ENCODE data around the gene CYTH1. TPM values are rescaled to one million over a fixed set of nuclear protein-coding genes. Genes with fewer than 3 reads are reported as not detected.

CYTH1 gene
- polyA plus RNA-seq, 4 donors, result 22.6 to 26.7 (median 25.4) TPM

DNA sequence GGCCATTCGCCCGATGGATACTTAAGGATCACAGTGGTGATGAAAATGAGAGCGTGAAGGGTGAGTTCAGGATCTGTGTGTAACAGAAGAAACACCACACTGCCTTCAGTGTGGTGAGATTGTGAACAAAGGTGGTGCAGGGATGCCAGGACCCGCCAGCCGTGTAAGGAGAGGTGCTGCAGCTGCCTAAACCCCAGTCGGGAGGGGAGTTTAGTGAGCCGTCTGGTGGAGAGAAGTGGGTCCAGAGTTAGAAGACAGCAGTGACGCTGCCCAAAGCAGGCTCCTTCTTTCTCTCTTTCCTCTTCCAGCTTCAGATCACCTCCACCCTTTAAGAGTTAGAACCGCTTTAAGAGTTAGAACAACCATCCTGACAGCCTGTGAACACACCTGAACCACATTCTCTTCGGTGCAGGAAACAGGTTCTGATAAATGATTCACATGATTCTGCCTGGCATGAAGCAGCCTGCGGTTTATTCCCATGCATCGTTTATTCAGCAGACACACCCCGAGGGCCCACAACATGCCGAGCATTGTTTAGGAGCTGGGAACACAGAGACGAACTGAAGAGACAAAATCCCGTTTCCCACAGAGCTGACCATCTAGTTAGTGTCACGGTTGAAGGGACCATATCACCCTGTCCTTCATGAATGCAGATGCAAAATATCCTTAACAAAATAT is 120.8 kb downstream of the CYTH1 start:
- DNase-seq (ENCODE audit: low read depth in 4 of 4, low spot score in 3 of 4), result peak in 1 of 4 donors; percentile 24

DNA sequence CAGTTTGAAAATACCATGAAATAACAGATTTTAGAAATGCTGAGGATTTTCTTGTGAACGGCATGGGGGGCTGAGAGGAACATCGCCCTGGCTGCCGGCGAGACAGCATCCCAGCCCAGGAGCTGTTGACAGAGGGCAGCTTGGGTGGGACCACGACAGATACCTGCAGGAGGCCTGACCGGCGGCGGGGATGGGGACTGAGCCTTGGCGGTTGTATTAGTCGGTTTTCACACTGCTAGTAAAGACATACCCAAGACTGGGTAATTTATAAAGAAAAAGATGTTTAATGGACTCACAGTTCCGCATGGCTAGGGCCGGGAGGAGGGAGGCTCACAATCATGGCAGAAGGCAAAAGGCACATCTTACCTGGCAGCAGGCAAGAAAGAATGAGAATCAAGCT is 122.5 kb downstream of the CYTH1 start:
- no peak for DNase-seq (ENCODE audit: low read depth in 4 of 4, low spot score in 3 of 4)

DNA sequence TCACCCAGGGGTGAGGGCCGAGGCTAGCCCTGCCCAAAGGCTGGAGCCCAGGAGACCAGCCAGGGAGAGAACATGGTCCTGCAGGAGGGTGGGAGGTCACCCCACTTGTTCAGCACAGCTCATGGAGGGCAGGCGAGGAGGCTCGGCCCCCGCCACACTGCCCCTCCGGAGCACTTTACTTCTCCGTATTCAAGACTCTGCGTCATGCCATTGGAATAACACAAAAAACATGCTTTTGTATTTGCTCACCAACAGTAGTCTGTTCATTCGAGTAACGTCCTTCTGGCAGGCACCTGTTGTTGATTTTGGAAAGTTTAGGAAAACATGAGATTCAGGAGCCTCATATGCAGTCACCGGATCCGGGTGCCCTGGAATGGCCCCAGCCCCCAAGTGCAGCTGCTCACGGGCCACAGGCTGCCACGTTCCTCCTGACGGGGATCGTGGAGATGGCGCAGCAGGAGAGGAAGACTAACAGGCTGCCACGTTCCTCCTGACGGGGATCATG is 123.7 kb downstream of the CYTH1 start:
- no peak for DNase-seq (ENCODE audit: low read depth in 4 of 4, low spot score in 3 of 4)

DNA sequence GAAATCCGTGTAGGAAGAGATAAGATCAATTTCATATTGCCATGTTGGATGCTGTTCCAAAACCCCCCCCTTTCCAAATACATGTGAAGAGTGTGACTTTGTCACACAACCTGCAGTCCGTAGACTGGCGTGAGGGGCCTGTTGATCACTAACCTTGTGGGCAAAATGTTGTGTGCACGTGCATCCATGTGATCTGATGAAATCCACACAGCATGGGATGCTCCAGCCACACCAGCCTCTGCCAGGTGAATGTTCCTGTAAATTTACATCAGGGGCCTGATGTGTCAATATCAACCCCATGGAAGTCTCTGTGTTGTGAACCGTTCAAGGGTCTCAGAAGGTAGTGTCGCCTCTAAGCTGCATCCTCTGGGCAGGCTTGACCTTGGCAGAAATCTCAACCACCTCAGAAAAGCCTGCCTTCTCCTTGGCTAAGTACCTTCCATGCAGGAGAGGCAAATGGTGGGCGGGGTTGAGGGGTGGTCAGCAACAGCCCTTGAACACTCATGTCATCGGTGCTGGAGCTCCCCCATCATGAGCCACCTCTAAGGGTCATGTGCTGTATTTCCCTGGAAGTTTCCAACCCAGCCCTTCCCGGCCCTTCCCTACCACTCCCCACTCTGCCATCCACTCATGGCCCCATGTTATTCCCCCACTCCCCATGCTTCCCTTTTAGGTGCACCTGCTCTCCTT is 126.7 kb downstream of the CYTH1 start:
- no peak for DNase-seq (ENCODE audit: low read depth in 4 of 4, low spot score in 3 of 4)

DNA sequence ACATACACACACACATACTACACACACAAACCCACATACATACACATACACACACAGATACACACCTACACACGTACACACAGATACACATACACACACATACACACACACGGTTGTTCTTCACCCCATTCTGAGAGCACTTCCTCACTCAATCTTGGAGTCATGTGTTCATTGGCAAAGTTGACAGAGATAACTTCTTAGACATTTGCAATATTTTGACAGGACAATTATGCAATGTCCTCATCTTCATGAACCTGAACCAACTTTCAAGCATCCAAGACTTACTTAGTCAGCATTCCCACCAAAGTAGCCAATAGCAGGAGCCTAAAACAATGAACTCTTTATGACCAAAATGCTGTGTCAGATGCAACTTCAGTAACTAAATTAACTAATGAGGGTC is 127.7 kb downstream of the CYTH1 start:
- no peak for DNase-seq (ENCODE audit: low read depth in 4 of 4, low spot score in 3 of 4)

DNA sequence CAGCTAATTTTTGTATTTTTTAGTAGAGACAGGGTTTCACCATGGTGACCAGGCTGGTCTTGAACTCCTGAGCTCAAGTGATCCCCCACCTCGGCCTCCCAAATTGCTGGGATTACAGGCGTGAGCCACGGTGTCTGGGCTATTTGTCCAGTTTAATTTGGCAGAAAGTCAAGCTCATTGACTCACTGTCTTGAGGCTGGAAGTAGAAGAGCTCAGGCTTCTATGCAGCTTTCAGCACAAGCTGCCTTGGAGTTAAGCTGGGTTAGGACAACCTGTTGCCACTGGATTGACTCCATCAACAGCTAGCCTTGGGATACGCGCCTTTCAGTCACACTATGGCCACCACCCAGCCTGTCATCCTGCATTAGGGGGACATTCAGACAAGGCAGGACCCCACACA is 128.7 kb downstream of the CYTH1 start:
- DNase-seq (ENCODE audit: low read depth in 4 of 4, low spot score in 3 of 4), result no peak

DNA sequence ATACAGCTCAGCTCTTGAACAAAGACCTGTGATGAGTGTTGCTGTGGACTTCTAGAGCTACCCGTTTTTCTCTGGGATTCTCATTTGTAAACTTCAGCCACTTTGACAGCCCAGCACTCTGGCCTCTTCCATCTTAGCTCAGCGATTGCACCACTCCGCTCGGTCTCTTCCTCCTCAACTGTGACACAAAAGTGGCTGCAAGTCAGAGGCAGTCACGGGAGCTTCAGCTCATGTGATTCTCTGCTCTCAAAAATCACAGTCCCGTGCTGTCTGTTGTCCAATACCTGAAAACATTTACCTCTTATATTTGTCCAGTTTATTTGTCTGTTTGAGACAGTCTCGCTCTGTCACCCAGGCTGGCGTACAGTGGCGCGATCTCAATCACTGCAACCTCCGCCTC is 129.2 kb downstream of the CYTH1 start:
- DNase-seq (ENCODE audit: low read depth in 4 of 4, low spot score in 3 of 4), result no peak

DNA sequence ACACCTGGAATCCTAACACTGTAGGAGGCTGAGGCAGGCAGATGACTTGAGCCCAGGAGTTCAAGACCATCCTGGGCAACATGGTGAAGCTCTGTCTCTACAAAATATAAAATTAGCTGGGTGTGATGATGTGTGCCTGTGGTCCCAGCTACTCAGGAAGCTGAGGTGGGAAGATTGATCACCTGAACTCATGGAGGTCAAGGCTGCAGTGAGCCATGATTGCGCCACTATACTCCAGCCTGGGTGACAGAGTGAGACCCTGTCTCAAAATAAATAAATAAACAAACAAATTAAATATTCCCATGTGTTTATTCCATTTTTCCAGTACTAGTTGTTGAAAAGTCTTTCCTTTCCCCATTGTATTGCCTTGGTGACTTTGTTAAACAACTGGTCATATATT is 130.0 kb downstream of the CYTH1 start:
- DNase-seq (ENCODE audit: low read depth in 4 of 4, low spot score in 3 of 4), result no peak

DNA sequence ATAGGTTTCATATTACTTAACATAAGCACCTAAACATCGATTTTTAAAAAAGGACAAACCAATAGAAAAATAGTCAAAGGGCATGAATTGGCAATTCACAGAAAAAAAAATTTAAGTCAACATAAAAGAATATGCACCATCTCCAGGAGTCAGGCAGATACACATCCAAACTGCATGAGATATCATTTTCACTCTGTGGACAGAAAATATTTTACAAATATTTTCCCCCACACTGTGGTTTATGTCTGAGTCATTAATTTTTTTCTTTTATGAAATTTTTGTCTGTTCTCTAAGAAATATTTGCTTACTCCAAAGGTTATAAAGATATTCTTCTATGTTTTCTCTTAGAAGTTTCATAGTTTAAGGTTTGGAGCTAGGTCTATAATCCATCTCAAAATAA is 130.5 kb downstream of the CYTH1 start:
- no peak for DNase-seq (ENCODE audit: low read depth in 4 of 4, low spot score in 3 of 4)

DNA sequence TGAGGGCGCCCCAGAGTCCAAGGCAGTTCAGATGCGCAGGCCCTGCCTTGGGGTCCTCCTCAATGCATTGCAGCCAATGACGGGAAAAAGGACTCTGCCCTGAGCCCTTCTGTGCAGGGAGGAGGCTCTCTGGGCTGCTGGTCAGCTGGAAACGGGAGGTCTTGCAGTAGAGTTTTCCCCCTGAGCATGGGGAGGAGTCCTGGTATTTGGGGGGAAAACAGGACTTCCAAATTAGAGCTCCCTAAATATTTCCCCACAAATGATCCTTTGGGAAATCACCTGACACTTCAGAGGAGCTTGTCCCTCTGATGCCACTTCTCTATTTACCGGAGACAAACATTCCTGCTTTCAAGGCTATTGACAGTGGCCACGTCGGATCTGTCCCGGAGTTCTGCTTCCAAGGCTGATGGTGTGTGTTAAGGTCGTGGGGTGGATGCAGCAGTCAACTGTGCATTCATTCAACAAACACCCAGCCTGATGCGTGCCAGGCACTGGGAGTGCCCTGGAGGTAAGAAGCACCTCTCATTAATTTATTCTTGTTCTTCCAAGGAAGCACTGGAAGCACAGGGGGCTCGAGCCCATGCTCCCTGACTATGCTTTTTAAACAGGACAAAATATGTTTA is 131.9 kb downstream of the CYTH1 start:
- DNase-seq (ENCODE audit: low read depth in 4 of 4, low spot score in 3 of 4), result no peak

DNA sequence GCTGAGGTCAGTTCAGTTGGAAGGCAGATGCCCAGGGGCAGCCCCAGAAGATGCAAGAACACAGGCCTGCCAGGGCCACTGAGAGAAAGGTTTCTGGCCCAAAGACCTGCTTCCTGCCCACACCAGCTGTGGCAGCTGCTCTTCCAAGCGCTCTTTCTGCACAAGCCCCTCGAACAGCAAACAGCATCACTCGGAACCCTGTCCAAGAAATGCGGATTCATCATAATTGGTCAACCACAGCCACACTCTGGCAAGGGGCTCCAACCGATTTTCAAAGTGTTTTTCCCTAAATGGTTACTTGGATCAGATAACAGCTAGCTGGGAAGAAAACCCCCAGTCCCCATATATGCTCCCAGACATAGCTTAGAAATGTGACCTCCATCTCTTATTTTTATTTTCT is 133.8 kb downstream of the CYTH1 start:
- no peak for DNase-seq (ENCODE audit: low read depth in 4 of 4, low spot score in 3 of 4)

DNA sequence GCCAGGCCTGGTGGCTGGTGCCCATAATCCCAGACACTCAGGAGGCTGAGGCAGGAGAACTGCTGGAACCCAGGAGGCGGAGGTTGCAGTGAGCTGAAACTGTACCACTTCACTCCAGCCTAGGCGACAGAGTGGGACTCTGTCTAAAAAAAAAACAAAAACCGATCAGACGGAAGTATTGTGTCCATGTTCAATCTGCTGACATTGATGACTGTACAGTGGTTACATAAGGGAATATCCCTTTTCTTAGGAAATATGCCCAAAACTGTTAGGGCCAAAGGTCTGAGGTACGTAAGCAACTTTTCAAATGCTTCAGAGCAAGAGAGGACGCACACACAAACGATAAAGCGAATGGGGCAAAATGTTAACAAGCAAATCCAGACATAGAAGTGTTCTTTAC is 135.0 kb downstream of the CYTH1 start:
- DNase-seq (ENCODE audit: low read depth in 4 of 4, low spot score in 3 of 4), result no peak

DNA sequence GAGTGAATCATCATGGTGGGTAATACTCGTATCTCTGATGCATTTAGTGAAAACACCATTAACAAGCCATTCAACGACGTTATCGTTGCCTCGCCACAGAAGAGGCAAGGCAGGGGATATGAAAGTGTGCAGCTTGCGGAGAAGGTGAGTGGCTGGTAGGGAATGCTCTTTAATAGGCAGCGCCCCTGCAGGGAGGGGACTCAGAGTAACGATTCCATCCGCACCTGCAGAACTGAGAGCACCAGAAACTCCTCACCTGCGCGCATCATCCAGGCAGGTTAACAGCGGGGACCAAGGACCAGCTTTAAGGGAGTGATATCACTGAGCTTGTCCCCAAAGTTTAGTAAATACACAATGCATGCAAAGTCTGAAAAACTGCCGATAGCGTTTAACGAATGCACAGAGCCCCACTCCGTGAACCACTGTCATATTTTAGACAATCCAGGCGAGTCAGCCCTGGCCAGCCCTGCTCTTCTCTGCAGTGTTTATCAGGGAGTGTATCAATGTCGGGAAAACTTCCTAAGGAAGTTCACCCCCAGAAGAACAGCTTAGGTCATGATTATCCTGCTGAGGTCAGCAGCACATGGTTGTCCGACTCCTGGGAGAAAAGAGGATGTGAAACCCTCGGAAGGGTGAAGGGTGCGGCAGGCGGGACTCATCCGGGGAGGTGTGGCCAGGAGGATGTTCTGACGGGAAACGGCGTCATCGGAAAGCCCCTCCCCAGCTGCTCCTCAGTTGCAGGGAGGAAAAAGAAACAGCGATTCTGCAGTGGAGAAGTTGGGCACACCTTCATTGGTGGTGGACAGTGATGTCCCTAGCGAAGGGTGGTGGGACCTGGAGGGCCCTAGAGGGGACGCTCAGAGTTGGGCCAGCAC is 136.4 kb downstream of the CYTH1 start:
- DNase-seq (ENCODE audit: low read depth in 4 of 4, low spot score in 3 of 4), result no peak

DNA sequence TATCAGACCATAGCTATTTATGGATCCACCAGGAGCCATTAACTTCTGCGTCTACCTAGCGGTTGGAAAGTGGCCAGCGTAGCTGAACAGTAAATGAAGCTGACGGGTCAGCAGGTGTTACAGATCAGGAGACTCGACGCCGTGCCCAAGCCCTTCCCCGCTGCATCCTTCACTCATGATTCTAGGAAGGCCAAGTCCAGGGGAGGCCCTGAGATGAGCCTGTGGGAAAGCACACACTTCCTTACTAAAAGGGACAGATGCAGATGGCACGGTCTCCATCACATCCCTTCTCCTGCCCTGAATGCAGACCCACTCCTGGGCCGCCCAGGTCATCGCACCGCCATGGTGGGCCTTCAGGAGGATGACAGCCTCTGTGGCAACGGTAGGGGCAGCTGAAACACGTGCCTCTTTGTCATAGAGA is 137.1 kb downstream of the CYTH1 start:
- DNase-seq (ENCODE audit: low read depth in 4 of 4, low spot score in 3 of 4), result no peak

DNA sequence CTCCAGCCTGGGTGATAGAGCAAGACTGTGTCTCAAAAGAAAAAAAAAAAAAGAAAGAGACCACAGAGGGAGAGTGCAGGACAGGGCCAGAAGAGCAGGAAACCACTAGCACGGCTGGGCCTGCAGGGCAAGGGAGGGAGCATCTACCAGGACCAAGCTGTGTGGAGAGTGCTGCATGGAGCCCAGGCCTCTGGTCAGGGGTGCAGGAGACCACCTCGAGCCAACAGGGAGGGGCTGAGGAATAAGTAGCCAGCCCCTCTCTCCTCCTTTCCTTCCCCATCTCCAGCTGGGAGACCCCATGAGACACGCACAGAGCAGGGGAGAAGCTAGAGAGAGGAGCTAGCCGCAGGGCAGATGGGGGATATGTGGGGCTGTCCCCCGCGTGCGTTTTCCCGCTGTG is 137.8 kb downstream of the CYTH1 start:
- no peak for DNase-seq (ENCODE audit: low read depth in 4 of 4, low spot score in 3 of 4)

DNA sequence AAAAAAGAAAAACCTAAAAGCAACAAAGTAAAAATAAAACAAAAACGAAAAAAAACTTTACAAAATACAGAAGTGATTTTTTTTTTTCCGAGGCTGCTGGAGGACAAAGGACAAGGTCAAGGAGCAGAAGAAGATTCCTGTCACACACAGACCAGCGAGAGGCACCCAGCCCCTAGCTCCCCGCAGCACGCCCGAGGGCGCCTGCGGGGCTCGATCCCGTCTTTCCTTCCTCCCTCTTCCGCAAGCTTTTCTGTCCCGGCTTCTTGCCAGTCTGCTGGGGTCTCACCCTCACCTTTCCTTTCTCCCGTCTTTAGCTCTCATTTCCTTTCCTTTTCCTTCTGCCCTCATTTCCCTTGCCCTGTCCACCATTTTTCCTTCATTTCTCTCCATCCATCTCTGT is 138.7 kb downstream of the CYTH1 start:
- no peak for DNase-seq (ENCODE audit: low read depth in 4 of 4, low spot score in 3 of 4)

DNA sequence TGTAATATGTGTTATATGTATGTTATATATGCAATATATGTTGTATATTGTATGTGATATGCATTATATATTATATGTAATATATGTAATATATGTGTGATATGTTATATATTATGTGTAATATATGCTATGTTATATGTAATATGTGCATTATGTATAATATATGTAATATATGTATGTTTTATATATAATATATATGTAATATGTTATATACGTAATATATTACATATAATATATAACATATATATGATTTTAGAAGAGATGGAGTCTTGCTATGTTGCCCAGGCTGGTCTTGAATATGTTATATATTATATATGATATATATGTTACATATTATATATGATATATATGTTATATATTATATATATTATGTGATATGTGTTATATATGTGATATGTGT is 139.4 kb downstream of the CYTH1 start:
- no peak for DNase-seq (ENCODE audit: low read depth in 4 of 4, low spot score in 3 of 4)

DNA sequence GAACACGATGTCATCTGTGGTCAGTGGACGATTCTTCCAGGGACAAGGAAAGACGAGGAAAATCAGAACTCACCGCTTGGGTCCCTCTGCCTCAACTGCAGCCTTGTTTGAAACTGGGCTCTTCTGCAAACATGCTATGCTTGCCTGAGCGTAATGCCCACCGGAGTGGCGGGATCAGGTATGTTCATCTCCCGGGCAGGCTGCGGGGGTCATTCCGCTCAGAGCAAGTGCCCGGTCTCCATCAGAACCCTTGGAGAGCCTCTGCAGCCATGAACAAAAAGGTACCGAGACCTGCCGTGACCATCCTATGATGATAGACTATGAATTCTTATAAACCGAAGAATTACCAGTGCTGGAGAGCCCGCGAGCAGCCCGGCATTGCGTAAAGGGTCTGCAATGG is 140.4 kb downstream of the CYTH1 start:
- DNase-seq (ENCODE audit: low read depth in 4 of 4, low spot score in 3 of 4), result no peak

DNA sequence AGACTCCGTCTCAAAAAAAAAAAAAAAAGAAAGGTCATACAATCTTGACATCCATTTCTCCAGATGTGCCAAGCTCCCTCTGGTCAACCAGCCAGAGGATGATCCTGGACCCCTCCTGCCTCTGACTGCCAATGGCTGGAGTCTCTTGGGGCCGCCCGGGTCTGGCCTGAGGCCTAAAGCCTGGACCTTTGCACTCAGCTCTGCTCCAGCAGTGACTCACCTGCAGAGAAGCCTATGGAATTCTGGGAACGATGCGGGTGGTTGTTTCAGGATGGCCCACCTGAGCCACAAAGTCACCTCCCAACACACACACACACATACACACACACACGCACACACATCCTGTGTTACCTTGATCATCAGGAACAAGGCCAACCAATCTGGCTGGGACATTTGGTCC is 140.8 kb downstream of the CYTH1 start:
- no peak for DNase-seq (ENCODE audit: low read depth in 4 of 4, low spot score in 3 of 4)

DNA sequence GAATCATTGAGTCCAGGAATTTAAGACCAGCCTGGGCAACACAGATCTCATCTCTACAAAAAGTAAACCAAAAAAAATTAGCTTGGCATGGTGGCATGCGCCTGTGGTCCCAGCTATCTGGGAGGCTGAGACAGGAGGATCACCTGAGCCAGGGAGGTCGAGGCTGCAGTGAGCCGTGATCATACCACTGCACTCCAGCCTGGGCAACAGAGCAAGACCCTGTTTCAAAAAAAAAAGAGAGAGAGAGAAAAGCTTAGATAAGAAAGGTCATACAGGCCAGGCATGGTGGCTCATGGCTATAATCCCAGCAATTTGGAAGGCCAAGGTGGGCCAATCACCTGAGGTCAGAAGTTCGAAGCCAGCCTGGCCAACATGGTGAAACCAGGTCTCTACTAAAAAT is 141.4 kb downstream of the CYTH1 start:
- no peak for DNase-seq (ENCODE audit: low read depth in 4 of 4, low spot score in 3 of 4)

Measured in right renal pelvis (tissue), 4 donors.